ENCODE results near the gene ROCK2.

The ROCK2 gene

DNA sequence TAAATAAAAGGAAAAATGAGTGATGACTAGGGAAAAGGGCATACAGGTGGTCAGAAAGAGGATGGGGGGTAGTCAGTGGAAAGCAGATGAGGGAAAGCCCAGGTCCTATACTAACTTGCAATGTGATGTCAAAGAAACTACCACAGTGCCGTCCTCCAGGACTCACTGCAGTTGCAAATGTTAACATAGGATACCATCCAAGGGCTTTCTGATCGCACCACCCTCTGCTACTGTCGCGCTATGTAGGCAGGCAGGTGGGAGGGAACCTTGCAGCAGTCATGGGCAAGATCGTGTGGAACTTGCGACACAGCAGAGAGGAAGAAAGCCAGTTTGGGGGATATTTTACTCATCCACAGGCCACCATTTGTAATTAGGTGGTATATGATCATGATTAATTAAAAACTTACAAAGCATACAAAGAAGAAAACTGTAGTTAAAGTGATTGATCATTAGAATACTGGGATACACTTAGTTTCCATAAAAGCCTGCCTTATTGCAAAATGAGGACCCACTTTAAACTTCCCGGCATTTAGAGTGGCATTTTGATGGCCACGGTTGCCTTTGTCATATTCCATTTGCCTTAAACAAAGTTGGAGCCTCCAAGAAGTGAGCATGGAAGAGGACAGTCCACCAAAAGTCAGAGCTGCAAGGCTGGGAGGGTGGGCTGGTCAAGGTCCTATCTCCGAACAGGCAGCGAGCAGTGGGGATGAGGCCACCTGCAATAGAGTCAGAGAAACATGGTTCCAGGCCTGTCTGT lies 8.5 kb upstream of the ROCK2 start:
- no peak overlapping the region for H3K27ac ChIP-seq
- no peak for TF ChIP-seq ZFX (IDR thresholded peaks at IDR 0.05; ENCODE audit: borderline replicate concordance)
- TF ChIP-seq, protein P1, sequence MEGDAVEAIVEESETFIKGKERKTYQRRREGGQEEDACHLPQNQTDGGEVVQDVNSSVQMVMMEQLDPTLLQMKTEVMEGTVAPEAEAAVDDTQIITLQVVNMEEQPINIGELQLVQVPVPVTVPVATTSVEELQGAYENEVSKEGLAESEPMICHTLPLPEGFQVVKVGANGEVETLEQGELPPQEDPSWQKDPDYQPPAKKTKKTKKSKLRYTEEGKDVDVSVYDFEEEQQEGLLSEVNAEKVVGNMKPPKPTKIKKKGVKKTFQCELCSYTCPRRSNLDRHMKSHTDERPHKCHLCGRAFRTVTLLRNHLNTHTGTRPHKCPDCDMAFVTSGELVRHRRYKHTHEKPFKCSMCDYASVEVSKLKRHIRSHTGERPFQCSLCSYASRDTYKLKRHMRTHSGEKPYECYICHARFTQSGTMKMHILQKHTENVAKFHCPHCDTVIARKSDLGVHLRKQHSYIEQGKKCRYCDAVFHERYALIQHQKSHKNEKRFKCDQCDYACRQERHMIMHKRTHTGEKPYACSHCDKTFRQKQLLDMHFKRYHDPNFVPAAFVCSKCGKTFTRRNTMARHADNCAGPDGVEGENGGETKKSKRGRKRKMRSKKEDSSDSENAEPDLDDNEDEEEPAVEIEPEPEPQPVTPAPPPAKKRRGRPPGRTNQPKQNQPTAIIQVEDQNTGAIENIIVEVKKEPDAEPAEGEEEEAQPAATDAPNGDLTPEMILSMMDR (IDR thresholded peaks at IDR 0.05), result no peak

DNA sequence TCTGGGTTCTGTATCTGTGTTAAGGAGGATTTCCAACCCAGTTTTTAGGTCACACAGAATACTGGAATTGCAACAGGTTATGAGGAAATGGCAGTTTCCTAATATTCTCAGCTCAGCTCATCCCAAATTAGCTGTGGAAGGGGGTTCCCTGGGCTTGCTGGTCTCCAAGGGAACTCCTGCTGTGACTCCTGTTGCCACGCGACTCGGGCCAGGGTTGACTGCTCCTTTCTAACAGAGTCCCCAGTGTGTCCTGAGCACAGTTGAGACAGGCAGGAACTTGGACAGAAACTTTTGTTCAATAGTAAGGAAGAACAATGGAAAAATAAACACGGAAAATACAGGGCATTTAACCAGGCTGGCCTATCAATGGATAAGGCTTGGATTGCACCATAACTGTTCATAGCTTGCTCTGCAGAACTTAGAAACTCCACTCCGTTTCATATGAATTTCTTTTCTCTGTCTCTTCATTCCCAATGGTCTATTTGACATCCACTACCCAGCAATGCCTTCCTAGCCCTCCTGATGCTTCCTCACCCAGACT lies 3.8 kb upstream of the ROCK2 start:
- TF ChIP-seq, protein P1 (IDR thresholded peaks at IDR 0.05), result no peak

DNA sequence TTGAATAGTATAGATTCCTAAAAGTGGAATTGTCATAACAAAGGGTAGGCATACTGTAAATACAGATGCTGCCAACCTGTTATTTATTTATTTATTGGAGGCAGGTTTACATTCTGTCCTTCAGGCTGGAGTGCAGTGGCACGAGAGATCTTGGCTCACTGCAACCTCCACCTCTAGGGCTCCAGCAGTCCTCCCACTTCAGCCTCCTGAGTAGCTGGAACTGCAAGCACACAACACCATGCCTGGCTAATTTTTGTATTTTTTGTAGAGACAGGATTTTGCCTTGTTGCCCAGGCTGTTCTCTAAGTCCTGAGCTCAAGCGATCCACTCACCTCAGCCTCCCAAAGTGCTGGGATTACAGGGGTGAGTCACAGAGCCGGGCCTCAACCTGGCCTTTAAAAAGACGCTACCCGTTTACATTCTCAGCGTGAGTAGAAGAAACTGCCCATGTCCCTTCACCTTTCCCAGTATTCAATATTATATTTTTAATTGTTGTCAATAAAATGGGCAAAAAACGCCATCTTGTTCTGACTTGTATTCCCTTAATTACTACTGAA lies 3.0 kb upstream of the ROCK2 start:
- TF ChIP-seq, protein P1 (IDR thresholded peaks at IDR 0.05), result no peak
- no peak for TF ChIP-seq ZFX (IDR thresholded peaks at IDR 0.05; ENCODE audit: borderline replicate concordance)
- H3K27ac ChIP-seq, result no peak overlapping the region

More for the DNA sequence above, 3.8 kb upstream of the ROCK2 start:
- H3K27ac ChIP-seq, result no peak overlapping the region

DNA sequence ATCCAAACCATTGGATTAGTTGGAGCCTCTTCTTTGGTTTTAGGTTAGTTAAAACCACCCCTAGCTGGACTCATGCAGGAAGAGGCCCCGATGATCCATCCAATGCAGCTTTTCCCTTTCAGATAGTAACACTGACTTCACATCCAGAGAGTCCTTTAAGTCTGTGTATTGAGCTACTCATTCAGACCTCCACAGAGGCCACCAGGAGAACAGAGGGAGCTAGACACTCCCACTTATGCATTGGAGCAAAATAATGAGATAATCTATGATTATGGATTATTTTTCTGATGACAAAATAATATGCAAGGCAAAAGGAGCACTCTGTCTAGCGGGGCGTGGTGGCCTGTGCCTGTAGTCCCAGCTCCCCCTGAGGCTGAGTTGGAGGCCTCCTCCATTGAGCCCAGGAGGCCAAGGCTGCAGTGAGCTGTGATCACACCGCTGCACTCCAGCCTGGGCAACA lies 1.6 kb upstream of the ROCK2 start:
- no peak overlapping the region for H3K27ac ChIP-seq
- no peak for TF ChIP-seq ZFX (IDR thresholded peaks at IDR 0.05; ENCODE audit: borderline replicate concordance)
- TF ChIP-seq, protein P1 (IDR thresholded peaks at IDR 0.05), result no peak

DNA sequence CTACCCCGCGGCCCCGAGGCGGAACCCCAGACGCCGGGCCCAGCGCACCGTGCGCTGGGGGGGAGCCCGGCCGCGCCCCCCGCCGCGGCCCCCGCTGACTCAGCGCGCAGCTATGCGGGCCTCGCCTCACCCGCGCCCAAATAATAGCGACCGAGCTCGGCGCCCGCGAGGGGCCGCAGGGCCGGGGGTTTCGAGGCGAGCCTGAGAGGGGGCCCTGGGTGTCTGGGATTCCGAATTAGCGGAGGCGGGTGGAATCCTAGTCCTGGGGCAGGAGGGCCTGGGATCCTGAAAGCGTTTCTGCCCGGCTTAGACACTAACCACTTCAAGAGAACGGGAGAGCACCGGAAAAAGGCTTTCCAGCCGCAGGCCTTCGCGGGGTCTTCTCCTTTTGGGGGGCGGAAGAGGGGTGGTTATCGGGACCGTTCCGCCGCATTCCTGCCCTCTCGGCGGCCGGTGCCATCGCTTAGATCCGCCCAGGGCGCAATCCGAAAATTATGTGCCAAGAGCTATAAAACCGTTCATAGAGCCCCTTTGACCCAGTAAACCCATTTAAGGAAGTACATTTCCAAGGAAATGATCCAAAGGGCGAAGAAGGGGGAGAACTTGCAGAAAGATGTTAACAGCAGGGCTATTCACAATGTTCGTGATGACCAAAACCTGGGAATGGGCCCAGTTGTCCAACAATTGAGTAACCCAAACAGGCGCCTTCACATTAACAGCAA lies 681 bp upstream of the ROCK2 start:
- no peak for TF ChIP-seq ZFX (IDR thresholded peaks at IDR 0.05; ENCODE audit: borderline replicate concordance)
- TF ChIP-seq, protein P1 (IDR thresholded peaks at IDR 0.05), result no peak
- peak overlapping the region; percentile 76 for H3K27ac ChIP-seq

DNA sequence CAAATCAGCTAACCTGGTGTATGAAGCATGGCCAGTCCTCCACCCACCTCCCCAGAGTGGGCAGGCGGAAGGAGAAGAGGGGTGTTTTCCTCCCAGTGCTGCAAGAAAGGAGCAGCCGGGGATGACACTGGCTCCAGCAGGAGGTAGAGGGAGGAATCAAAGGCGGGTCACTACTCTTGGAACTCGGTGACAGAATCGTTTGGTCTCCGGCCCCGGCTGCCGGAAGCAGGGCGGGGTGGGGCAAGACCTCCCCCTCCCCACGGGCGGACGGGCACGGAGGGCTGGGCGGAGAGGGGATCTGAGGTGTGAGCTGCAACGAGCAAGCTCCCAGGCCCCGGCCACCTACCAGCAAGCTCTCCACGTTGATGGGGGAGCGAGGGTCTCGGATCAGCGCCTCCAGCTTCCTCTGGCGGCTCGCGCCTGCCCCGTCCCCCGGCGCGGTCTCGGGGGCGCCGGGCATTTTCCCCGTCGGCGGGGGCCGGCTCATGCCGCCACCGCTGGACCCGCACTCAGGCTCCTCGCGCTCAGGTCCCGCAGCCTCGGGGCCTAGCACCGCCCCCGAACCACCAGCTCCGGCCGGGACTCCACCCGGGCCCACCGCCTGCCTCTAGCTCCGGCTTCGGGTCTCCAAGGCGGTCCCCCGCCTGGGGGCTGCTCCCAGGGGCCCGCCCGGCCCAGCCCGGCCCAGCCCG lies 640 bp downstream of the ROCK2 start:
- TF ChIP-seq, protein P1 (IDR thresholded peaks at IDR 0.05), result no peak
- no peak for TF ChIP-seq ZFX (IDR thresholded peaks at IDR 0.05; ENCODE audit: borderline replicate concordance)
- H3K27ac ChIP-seq, result peak overlapping the region; percentile 76
